GM12874 (cell line): ENCODE measurements around the gene GULP1.

Experiments
- TF ChIP-seq, protein P1 (sequence below): IDR thresholded peaks from 2 replicates; pipeline ENCODE4 v1.5.1; 2011; ENCODE audit warnings: low read depth, mild to moderate bottlenecking, control low read depth, low read length, moderate library complexity; ENCODE audit not compliant: insufficient read depth

The GULP1 gene

DNA sequence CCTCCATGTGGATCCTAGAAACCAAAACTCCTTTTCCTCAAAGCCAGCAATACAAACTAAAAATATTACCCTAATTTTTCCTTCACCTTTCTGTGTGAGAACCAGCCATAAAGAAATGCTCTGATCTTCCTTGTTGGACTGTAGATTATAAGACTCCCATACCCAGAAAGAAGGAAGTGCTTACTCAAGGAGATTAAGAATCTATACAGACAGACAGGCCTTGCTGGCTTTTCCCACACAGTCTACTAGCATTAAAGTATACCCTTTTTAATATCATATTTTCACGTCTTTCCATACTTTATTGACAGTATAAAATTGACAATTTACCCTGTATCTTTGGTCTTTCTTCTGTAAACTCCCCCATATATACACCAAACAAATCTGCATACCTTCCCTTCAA, 139.0 kb downstream of the GULP1 start:
- TF ChIP-seq, protein P1, sequence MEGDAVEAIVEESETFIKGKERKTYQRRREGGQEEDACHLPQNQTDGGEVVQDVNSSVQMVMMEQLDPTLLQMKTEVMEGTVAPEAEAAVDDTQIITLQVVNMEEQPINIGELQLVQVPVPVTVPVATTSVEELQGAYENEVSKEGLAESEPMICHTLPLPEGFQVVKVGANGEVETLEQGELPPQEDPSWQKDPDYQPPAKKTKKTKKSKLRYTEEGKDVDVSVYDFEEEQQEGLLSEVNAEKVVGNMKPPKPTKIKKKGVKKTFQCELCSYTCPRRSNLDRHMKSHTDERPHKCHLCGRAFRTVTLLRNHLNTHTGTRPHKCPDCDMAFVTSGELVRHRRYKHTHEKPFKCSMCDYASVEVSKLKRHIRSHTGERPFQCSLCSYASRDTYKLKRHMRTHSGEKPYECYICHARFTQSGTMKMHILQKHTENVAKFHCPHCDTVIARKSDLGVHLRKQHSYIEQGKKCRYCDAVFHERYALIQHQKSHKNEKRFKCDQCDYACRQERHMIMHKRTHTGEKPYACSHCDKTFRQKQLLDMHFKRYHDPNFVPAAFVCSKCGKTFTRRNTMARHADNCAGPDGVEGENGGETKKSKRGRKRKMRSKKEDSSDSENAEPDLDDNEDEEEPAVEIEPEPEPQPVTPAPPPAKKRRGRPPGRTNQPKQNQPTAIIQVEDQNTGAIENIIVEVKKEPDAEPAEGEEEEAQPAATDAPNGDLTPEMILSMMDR, result no peak

- TF ChIP-seq, protein P1, result no peak
Measured at GRCh38 chr2:188434018-188434417, 142.3 kb downstream of the GULP1 start.

GRCh38 chr2:188435115-188435514, 143.4 kb downstream of the GULP1 start:
- TF ChIP-seq, protein P1, result no peak

DNA sequence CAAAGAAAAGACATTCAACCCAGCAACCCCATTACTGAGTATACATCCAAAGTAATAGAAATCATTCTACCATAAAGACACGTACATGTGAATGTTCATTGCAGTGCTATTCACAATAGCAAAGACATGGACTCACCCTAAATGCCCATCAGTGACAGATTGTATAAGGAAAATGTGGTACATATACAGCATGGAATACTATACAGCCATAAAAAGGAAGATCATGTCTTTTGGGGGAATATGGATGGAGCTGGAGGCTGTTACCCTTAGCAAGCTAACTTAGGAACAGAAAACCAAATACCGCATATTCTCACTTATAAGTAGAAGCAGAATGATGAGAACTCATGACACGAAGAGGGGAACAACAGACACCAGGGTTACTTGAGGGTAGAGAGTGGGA, 145.9 kb downstream of the GULP1 start:
- TF ChIP-seq, protein P1, result no peak

GRCh38 chr2:188439986-188440385, 148.3 kb downstream of the GULP1 start:
- TF ChIP-seq, protein P1, result no peak

GRCh38 chr2:188440849-188441248, 149.2 kb downstream of the GULP1 start:
- TF ChIP-seq, protein P1, result no peak

GRCh38 chr2:188441288-188441947, 149.7 kb downstream of the GULP1 start:
- TF ChIP-seq, protein P1, result no peak
